Nucleus accumbens (tissue), 56 donors: Measurements from ENCODE around the gene ZNF112.
"Not testable (repeated sequence)": the region's sequence is repeated elsewhere in the genome, so short reads cannot be mapped to it uniquely, and the experiment has no call there.

Source experiments
- DNase-seq, 56 donors: peaks; one replicate each; lab custom pipeline; 2025; lab: John Stamatoyannopoulos, UW

ZNF112 gene

GRCh38 chr19:44356383-44357111 lies at the start of gene ZNF112:
ZNF112 (minus strand) TSS chr19:44356680; CDS start chr19:44340539, 16,141 bp downstream.
- DNase-seq = peak; percentile 36 to 96 (median 89)

DNA sequence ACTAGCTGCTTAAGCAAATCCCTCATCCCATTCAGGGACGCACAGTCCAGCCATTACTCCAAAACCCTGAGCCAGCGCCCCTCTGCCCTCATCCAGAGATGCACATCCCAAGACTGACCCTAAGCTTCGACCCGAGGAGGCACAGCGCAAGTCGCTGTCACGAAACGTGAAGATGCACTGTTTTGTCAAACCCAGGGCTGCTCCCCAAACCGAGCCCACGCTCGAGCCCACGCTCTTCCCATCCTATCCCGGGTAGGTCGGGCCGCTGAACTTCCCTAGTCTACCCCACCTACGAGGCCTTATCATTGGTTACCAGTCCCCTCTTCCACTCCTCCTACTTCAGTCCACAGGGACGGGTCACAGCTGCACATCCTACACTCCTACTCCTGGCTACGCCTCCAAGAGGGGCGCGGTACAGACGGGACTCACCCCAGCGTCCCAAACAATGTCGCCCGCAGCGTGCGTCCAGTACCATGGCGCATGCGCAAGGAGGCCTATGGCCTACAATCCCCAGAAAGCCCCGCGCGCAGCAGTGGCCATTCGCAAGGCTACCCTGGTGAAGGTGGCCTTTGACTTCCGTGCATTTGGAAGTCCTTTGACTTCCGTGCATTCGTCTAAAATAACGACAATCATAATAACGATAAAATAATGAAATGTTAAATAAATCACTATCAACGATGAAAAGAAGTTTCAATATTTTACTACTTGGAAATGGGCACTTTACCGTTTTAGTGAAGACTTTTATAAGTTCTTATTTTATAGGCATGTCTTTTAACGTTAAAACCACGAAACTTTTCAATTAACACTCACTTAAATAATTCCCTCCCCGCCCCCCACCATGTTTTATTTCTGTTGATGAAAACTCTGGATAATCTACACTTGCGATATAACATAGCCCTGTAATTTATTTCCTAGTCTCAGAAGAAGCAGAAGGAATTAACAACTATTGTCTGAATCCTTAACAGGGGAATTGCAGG lies 44.9 kb upstream of the ZNF112 start, which contains the start of gene ZNF285:
ZNF285 (minus strand) TSS at position 470 of the 977 bp plus-strand sequence. CDS start 4,395 bp downstream, outside the sequence.
- no peak for DNase-seq

DNA sequence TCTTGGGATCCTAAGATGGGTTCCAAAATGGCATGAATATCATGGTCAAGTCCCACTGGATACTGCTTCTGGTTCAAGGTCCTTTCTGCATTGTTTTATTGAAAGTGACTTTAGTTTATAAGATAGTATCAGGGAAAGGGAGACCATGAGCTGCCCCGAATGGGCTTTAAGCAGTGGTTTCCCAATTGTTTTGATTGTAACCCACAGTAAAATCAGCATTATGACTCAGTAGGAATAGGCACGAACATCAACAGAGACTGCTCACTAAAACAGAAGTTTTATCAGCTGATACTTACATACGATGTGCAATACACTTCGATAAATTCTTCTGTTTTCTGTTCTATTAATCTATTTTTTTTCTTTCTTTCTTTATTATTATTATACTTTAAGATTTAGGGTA lies 32.8 kb upstream of the ZNF112 start:
- not testable (repeated sequence) for DNase-seq

- no peak for DNase-seq
Observed at GRCh38 chr19:44374789-44375188, 18.3 kb upstream of the ZNF112 start.

- DNase-seq = no peak
Observed at GRCh38 chr19:44371815-44372480, 15.5 kb upstream of the ZNF112 start.

- no peak for DNase-seq
Observed at GRCh38 chr19:44367024-44367423, 10.5 kb upstream of the ZNF112 start.

GRCh38 chr19:44346556-44346955 lies 9.9 kb downstream of the ZNF112 start:
- no peak for DNase-seq

- peak in 23 of 56 donors; percentile 1 to 54 (median 11) for DNase-seq
Observed at GRCh38 chr19:44345959-44346358, 10.5 kb downstream of the ZNF112 start.

DNA sequence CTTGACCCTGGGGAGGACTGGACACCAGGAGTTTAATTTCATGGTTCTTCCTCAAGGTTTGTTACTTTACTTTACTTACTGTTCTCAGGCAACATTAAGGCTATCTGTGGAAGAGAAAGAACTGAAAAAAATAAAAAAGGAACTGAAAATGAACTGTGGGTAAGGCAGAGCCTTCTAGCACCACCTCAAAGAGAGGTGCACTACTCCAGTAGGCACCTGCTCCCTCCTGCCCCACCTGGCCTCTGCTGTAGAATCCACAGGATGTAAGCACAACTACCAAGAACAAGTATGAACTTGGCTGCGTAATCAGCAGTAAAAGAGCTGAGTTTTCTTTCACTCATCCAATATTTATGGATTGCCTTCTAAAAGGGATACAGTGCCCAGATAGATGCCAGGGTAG lies 12.2 kb downstream of the ZNF112 start:
- no peak for DNase-seq

GRCh38 chr19:44341794-44342193 lies 14.7 kb downstream of the ZNF112 start:
- DNase-seq = no peak

DNA sequence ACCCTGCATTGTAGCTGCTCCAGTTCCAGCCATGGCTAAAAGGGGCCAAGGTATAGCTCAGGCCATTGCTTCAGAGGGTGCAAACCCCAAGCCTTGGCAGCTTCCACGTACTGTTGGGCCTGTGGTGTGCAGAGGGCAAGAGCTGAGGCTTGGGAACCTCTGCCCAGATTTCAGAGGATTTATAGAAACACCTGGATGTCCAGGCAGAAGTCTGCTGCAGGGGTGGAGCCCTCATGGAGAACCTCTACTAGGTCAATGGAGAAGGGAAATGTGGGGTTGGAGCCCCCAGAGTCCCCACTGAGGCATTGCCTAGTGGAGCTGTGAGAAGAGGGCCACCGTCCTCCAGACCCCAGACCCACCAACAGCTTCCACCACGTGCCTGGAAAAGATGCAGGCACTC lies 21.8 kb downstream of the ZNF112 start:
- DNase-seq = not testable (repeated sequence)

GRCh38 chr19:44332145-44332544 lies 24.3 kb downstream of the ZNF112 start:
- DNase-seq = no peak

GRCh38 chr19:44315883-44316282 lies 40.6 kb downstream of the ZNF112 start:
- DNase-seq = no peak

DNA sequence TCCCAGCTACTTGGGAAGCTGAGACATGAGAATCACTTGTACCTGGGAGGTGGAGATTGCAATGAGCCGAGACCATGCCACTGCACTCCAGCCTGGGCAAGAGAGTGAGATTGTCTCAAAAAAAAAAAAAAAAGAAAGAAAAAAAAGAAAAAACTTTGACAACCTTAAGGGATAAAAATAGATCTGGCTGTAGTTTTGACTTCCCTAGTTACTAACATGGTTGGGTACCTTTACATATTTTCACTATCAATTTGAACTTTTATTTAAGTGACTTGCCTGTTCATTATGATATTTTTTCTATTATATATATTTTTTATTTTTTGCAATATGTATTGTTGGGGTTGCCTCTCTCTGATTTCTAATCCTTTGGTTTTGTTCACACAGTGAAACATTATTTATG lies 43.2 kb downstream of the ZNF112 start:
- no peak for DNase-seq

DNA sequence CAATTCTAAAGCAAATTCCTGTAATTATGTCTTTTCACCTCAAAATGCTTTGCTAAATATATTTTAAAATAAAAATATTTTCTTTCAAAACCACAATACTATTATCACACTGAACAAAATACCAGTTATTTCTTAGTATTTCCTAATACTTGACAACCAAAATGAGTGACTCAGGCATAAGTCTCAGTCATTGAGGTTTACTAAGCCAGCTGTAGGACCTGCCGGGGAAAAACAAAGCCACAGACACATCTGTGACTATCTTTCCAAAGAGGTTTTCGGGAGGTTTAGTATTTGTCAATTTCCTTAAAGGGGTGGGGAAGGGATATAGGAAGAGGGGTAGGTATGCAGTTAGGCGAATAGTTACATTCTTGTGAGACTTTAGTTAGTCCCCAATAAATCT lies 48.5 kb downstream of the ZNF112 start:
- no peak for DNase-seq

DNA sequence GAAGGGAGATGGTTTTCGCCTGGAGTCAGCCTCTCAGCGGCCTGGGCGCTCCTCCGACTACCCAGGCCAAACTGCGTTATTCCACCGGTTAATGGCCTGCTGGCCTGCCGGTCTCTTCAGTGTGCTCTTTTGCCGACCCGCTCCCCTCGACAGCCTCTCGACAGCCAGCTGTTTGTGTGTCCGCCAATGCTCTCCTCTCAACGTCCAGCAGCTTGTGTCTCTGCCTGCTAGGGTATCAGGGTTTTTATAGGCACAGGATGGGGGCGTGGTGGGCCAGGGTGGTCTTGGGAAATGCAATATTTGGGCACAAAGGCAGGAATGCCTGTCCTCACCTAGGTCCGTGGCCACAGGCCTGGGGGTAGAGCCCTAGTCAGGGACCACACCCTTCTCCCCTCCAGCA lies 50.2 kb downstream of the ZNF112 start:
- DNase-seq = no peak

DNA sequence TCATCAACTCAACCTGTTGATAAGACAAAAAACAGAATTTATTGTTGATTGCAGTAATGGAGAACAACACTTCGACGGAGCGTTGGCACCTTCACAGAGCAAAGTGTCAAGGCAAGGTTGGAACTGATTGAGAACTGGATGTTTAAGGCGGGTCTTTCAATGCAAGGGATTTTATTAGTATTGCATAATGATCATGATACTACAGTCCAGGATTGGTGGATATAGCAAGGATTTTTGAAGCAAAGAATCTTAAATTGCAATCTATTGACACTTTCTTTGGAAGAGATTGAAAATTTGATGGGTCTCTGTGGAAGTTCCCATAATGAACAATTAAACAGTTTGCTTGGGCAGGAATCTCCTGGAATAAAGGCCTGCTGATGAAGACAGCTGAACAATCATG lies 51.0 kb downstream of the ZNF112 start:
- no peak for DNase-seq

DNA sequence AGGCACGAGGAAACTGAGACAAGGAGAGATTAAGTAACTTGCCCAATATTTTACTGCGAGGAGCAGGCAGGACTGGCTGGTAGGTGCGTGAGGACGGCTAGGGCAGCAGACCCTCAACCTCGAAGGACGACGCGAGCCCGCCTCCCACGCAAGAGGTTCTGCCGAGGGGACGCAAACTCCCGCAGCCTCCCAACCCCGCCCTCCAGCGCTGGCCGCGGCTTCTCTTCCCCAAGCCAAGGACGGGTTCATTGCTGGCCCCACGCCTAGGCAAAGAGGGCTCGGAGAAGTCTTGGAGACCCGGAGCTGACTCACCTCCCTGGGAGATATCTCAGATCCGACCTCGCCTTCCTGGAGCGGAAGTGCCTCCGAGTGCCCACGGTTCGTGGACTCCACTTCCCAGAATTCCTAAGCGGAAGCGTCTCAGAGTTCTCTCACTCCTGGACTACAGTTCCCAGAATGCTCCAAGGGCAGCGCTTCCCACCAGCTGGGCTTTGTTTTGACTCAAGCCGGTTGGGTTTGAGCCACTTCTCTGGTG lies 51.8 kb downstream of the ZNF112 start, which contains the start of gene ZNF235:
ZNF235 (minus strand) TSS at position 367 of the 535 bp plus-strand sequence. CDS start 1,621 bp downstream, outside the sequence.
- DNase-seq = peak; percentile 51 to 95 (median 85)

- DNase-seq = peak in 7 of 56 donors; percentile 0 to 36 (median 13)
Observed at GRCh38 chr19:44303976-44304568, 52.4 kb downstream of the ZNF112 start.

DNA sequence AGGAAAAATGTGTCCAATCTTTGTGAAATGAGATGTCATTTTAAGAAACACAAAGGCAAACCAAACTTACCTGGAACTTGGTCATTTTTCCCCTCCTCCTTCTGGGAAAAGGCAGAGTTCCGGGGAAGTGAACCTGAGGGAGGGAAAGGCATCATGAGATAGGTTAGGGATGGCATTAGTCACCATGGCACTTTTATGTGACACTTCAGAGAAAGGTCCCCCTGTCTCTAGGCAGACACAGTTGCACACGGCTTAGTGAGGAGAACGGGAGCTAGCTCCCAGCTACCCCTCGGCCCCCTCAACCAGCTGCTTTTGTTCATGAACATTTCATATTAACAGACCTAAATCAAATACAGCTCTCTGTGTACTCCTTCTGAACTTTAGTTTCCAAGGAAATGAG lies 53.2 kb downstream of the ZNF112 start:
- DNase-seq = no peak
